Mucosa of descending colon (tissue), 3 donors: ENCODE results near the gene CENPF. TPM values are rescaled to one million over a fixed set of nuclear protein-coding genes. Genes with fewer than 3 reads are reported as not detected.

Experiments used
- ATAC-seq: fragments of 200-7000 bp; cut with Tn5 transposase; one replicate; pipeline ENCODE4 v1.9.1; 2020; ENCODE audit warnings: mild to moderate bottlenecking, moderate library complexity
- DNase-seq, 3 donors: peaks; one replicate each; pipeline ENCODE4 v3.0.0-alpha.2; 2020
- H3K36me3 ChIP-seq: fragments of 200-600 bp; one replicate; pipeline ENCODE4 v1.8.0; 2021; ENCODE audit warnings: low read depth, mild to moderate bottlenecking
- H3K4me1 ChIP-seq: fragments of 200-600 bp; one replicate; pipeline ENCODE4 v1.8.0; 2021; ENCODE audit warnings: low read depth, mild to moderate bottlenecking
- H3K4me3 ChIP-seq: fragments of 200-600 bp; one replicate; pipeline ENCODE4 v1.8.0; 2021; ENCODE audit warnings: mild to moderate bottlenecking
- H3K9me3 ChIP-seq: fragments of 200-600 bp; one replicate; pipeline ENCODE4 v1.8.0; 2021; ENCODE audit warnings: mild to moderate bottlenecking
- intact Hi-C, 2 donors: fragments of 100-400 bp; cut with DNase I in 1 of 2; cut with micrococcal nuclease in 1 of 2; formaldehyde crosslinking; loops; one replicate each; pipeline versions ENCODE4 v1.11.0 to v1.11.1; 2022; cut with DNase I, micrococcal nuclease
- total RNA-seq, 3 donors: library from RNA; stranded (reverse); fragmentation: NEBNext Ultra II Directional in 2 of 3; extraction: Animal tissue kit (Norgen Biotek cat#: 25700) in 2 of 3; gene quantifications; one replicate each; pipeline versions ENCODE4 v1.2.1 to v1.2.4, GENCODE V29; 2021 to 2023
- TF ChIP-seq, protein P1 (sequence below): fragments of 200-600 bp; IDR thresholded peaks from one replicate; pipeline ENCODE4 v1.8.0; 2022; ENCODE audit warnings: antibody characterized with exemption, mild to moderate bottlenecking
- donor health status: DM: no; HTN: no; CAD: no; lungs with moderate emphysema.
- donor health status: DM: no; HTN: no; CAD: no.
- donor health status: DM: no; HTN: yes; CAD: no.

CENPF gene
- total RNA-seq, 3 donors from 2014 or later = 4.1 to 27.1 (median 6.3) TPM

- ATAC-seq (no peak), DNase-seq (no peak)
- Histone ChIP-seq H3K9me3 (no peaks in the 10 kb centered on the region), H3K36me3 (no peaks in the 10 kb centered on the region), H3K4me3 (no peak overlapping the region), H3K4me1 (no peaks in the 10 kb centered on the region)
- intact Hi-C loops = no loop called here
- TF ChIP-seq, protein P1, sequence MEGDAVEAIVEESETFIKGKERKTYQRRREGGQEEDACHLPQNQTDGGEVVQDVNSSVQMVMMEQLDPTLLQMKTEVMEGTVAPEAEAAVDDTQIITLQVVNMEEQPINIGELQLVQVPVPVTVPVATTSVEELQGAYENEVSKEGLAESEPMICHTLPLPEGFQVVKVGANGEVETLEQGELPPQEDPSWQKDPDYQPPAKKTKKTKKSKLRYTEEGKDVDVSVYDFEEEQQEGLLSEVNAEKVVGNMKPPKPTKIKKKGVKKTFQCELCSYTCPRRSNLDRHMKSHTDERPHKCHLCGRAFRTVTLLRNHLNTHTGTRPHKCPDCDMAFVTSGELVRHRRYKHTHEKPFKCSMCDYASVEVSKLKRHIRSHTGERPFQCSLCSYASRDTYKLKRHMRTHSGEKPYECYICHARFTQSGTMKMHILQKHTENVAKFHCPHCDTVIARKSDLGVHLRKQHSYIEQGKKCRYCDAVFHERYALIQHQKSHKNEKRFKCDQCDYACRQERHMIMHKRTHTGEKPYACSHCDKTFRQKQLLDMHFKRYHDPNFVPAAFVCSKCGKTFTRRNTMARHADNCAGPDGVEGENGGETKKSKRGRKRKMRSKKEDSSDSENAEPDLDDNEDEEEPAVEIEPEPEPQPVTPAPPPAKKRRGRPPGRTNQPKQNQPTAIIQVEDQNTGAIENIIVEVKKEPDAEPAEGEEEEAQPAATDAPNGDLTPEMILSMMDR = no peak
These were observed 57.2 kb downstream of the CENPF start for GRCh38 chr1:214660190-214660589.

DNA sequence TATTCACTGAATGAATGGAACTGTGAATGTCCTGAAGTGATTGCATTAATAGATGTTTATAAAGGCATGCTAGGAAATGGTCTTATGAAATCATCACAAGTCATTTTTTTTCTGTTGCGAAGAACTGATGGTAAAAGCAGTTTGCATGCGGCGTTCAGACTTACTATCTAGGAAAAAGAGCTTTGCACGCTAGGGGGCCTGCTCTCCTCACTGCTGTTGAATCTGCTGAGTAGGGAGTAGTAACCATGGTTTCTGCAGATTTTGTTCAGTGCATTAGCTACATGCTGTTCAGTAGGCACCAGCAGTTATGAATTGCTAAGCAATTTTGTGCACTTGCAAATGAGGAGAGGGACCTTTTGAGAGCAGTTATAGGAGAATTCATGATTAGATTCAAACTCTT, 57.9 kb downstream of the CENPF start:
- ATAC-seq = no peak
- Histone ChIP-seq H3K36me3 (no peaks in the 10 kb centered on the region), H3K9me3 (no peaks in the 10 kb centered on the region), H3K4me1 (no peaks in the 10 kb centered on the region), H3K4me3 (no peak overlapping the region)
- intact Hi-C loops = no loop called here
- TF ChIP-seq, protein P1 = no peak
- DNase-seq = peak in 1 of 3 donors; percentile 45

DNA sequence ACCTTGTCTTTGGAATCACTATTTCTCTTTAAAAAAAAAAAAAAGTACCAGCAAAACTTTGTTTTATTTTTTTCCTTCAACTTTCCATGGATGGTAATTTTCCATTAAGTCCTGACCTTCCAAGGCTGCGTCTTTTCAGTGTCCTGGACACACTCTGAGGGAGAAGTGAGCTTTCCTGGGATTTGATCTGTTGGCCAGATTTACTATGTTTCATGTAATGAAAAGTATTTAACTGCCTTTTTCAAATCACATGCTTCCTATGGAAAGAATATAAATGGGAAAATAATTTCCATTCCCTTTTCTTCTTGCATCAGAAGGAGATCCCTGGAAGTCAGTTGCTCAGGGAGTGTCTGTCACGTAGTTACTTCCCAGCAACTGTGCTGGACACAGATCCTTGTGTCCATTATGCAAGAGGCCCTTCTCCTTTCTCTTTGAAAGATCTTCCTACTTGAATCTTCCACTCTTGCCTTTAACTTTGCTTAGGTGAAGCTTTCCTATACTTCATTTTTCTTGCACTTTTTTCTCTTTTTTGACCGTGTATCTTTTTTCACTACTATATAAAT, 59.3 kb downstream of the CENPF start:
- TF ChIP-seq, protein P1 = no peak
- Histone ChIP-seq H3K4me1 (no peaks in the 10 kb centered on the region), H3K4me3 (no peak overlapping the region), H3K36me3 (no peaks in the 10 kb centered on the region), H3K9me3 (no peaks in the 10 kb centered on the region)
- no peak for DNase-seq
- ATAC-seq = no peak
- intact Hi-C loops = no loop called here

DNA sequence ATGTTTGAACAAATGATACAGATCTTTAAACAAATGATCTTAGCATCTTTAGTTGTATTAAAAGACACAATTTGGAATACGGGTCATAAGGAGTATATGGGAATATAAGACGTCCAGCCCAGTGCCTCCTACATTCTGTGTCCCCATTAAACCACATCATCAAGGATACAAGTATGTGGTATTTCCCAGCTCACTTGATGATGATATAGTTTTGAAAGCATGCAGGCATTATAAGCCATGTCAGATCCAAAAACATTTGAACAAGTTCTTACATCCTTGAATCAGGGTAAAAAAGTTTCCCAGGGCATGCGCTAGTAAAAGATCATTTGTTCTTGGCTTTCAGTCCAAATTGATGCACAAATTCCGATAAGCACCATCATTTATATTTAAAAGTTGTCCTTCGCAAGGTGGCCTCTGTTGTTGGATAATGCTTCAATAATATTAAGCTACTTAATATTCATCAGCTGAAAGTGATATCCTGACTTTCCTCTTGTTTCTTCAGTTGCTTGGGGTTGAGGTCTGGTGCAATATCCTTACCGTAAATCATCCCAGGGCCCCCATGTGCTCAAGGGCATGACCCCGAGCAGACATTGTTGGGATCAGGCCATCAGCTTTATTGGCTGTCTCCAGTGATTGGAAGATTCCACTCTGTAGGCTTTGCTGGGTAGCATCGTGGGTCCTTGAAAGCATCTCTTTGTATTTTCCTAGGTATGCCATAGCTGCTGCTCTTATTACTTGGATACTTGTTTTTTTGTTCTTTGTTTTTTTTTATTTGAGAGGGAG, 61.8 kb downstream of the CENPF start:
- H3K4me3 ChIP-seq = no peak overlapping the region
- TF ChIP-seq, protein P1 = no peak
- ATAC-seq (no peak), DNase-seq (no peak)
- H3K9me3 ChIP-seq = no peaks in the 10 kb centered on the region
- intact Hi-C loops = no loop called here
- no peaks in the 10 kb centered on the region for H3K36me3 ChIP-seq
- H3K4me1 ChIP-seq = no peaks in the 10 kb centered on the region

DNA sequence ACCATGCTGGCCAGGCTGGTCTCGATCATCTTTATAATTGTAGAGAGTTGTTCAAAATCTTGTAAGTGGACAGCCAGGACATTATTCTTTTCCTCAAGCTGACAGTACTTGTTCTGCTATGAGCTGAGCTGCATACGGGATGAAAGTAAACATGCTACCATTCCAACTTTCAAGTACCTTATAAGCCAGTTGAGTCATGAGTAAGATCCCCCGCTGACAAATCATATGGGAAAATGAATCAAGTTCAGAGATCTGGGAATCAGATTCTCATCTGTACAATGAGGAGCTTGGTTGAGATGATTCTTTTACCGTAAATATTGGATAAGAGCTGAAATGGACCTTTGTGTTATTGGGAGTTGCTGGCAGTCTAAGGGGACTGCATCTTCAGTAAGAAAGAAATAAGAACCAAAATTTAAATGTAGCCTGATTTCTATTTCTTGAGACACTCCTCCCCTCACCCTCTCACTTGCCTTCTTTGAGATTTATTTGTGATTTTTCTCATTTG, 62.7 kb downstream of the CENPF start:
- Histone ChIP-seq H3K9me3 (no peaks in the 10 kb centered on the region), H3K36me3 (no peaks in the 10 kb centered on the region), H3K4me3 (no peak overlapping the region), H3K4me1 (no peaks in the 10 kb centered on the region)
- intact Hi-C loops = no loop called here
- no peak for DNase-seq
- TF ChIP-seq, protein P1 = no peak
- no peak for ATAC-seq
